OCI-LY1 (cell line): ENCODE data around the gene TMIGD3.

Experiments used
- H2AFZ ChIP-seq: fragments of 200-600 bp; sonication (generic), shearing (Covaris generic); 2 replicates; pipeline ENCODE4 v1.6.0; 2014; ENCODE audit warnings: antibody characterized with exemption, mild to moderate bottlenecking, low read length
- H3F3A ChIP-seq: fragments of 200-600 bp; sonication (generic), shearing (Covaris generic); 2 replicates; pipeline ENCODE4 v1.6.0; 2014; ENCODE audit warnings: mild to moderate bottlenecking, antibody characterized with exemption, low read length, moderate library complexity; ENCODE audit not compliant: insufficient read depth
- H3K27ac ChIP-seq: fragments of 200-600 bp; sonication (generic); 2 replicates; pipeline ENCODE4 v1.5.1; 2014; ENCODE audit warnings: low read length, mixed run types, mild to moderate bottlenecking, low read depth; ENCODE audit not compliant: poor library complexity, severe bottlenecking
- H3K27me3 ChIP-seq: fragments of 200-600 bp; sonication (generic); 2 replicates; pipeline ENCODE4 v1.6.0; 2014; ENCODE audit warnings: antibody characterized with exemption, mild to moderate bottlenecking, low read length, moderate library complexity; ENCODE audit not compliant: insufficient read depth
- H3K36me3 ChIP-seq: fragments of 200-600 bp; sonication (generic); 2 replicates; pipeline ENCODE4 v1.6.1; 2014; ENCODE audit warnings: mild to moderate bottlenecking, antibody characterized with exemption, low read length, moderate library complexity, mixed read lengths; ENCODE audit not compliant: insufficient read depth
- H3K4me1 ChIP-seq: fragments of 200-600 bp; sonication (generic); 2 replicates; pipeline ENCODE4 v1.5.1; 2014; ENCODE audit warnings: mild to moderate bottlenecking, low read length, moderate library complexity; ENCODE audit not compliant: insufficient read depth, severe bottlenecking
- H3K4me2 ChIP-seq: fragments of 200-600 bp; sonication (generic), shearing (Covaris generic); 2 replicates; pipeline ENCODE4 v1.6.1; 2014; ENCODE audit warnings: low read length
- H3K4me3 ChIP-seq: fragments of 200-600 bp; sonication (generic); 2 replicates; pipeline ENCODE4 v1.5.1; 2014; ENCODE audit warnings: low read length, low read depth, mild to moderate bottlenecking, mixed read lengths; ENCODE audit not compliant: poor library complexity, severe bottlenecking
- H3K79me2 ChIP-seq: fragments of 200-600 bp; shearing (Covaris generic); 2 replicates; pipeline ENCODE4 v1.6.1; 2016; ENCODE audit warnings: mixed run types, low read length, mixed read lengths; ENCODE audit not compliant: insufficient read depth
- H3K9ac ChIP-seq: fragments of 200-600 bp; sonication (generic), shearing (Covaris generic); 2 replicates; pipeline ENCODE4 v1.6.1; 2014; ENCODE audit warnings: mild to moderate bottlenecking, low read length, mixed read lengths
- H3K9me2 ChIP-seq: fragments of 200-600 bp; sonication (generic), shearing (Covaris generic); 2 replicates; pipeline ENCODE4 v1.6.1; 2014; ENCODE audit warnings: low read depth, mild to moderate bottlenecking, low read length, mixed read lengths
- H3K9me3 ChIP-seq: fragments of 200-600 bp; shearing (Covaris generic); 2 replicates; pipeline ENCODE4 v1.6.1; 2014; ENCODE audit warnings: low read length, mixed read lengths
- H4K20me1 ChIP-seq: fragments of 200-600 bp; sonication (generic), shearing (Covaris generic); 2 replicates; pipeline ENCODE4 v1.6.0; 2016; ENCODE audit warnings: mild to moderate bottlenecking, low read length; ENCODE audit not compliant: insufficient read depth
- EZH2 ChIP-seq: fragments of 200-600 bp; sonication (generic), shearing (Covaris generic); IDR thresholded peaks from 2 replicates; pipeline ENCODE4 v1.8.0; 2017; ENCODE audit warnings: borderline replicate concordance, mixed run types, mild to moderate bottlenecking, antibody characterized with exemption, low read length, moderate library complexity, mixed read lengths
- TF ChIP-seq, protein P1 (sequence below): fragments of 200-600 bp; sonication (generic), shearing (Covaris generic); IDR thresholded peaks from 2 replicates; pipeline ENCODE4 v1.5.1; 2017; ENCODE audit warnings: mild to moderate bottlenecking, antibody characterized with exemption, low read length, moderate library complexity, mixed read lengths

TMIGD3 gene

DNA sequence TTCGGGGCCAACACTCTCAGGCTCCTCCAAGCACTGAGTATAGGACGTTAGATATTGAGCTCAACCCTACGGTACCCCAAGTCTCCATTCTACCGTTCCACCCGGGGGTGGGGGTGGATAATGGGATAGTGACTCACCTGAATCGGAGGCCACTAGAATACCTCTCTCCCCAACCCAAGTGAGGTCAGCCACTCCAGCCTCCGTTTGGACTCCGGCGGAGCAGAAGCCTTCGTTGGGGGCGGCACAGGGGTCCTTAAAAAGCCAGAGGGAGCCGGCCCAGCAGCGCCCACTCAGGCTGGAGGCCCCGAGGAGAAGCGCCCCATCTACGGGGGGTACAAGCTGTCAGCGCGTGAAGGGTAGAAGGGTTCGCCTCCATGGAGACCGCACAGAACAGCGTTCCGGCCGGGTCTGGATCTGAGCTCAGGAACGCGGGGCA is 54.9 kb downstream of the TMIGD3 start:
- peak overlapping the region; percentile 99 for H3K9ac ChIP-seq
- H4K20me1 ChIP-seq = no peaks in the 10 kb centered on the region
- H3F3A ChIP-seq = no peaks in the 10 kb centered on the region
- peaks cover 64% of the 10 kb centered on the region for H3K36me3 ChIP-seq
- H3K27me3 ChIP-seq = no peaks in the 10 kb centered on the region
- peak overlapping the region; percentile 99 for H3K4me3 ChIP-seq
- peaks cover 47% of the 10 kb centered on the region for H3K79me2 ChIP-seq
- no peaks in the 10 kb centered on the region for H3K9me2 ChIP-seq
- H3K27ac ChIP-seq = peak overlapping the region; percentile 29
- TF ChIP-seq, protein P1, sequence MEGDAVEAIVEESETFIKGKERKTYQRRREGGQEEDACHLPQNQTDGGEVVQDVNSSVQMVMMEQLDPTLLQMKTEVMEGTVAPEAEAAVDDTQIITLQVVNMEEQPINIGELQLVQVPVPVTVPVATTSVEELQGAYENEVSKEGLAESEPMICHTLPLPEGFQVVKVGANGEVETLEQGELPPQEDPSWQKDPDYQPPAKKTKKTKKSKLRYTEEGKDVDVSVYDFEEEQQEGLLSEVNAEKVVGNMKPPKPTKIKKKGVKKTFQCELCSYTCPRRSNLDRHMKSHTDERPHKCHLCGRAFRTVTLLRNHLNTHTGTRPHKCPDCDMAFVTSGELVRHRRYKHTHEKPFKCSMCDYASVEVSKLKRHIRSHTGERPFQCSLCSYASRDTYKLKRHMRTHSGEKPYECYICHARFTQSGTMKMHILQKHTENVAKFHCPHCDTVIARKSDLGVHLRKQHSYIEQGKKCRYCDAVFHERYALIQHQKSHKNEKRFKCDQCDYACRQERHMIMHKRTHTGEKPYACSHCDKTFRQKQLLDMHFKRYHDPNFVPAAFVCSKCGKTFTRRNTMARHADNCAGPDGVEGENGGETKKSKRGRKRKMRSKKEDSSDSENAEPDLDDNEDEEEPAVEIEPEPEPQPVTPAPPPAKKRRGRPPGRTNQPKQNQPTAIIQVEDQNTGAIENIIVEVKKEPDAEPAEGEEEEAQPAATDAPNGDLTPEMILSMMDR = no peak
- TF ChIP-seq EZH2 = no peak
- no peaks in the 10 kb centered on the region for H3K9me3 ChIP-seq
- no peak overlapping the region for H2AFZ ChIP-seq
- peaks cover 43% of the 10 kb centered on the region for H3K4me1 ChIP-seq
- peak overlapping the region; percentile 92 for H3K4me2 ChIP-seq

GRCh38 chr1:111446967-111447892 is 56.2 kb downstream of the TMIGD3 start:
- no peaks in the 10 kb centered on the region for H3F3A ChIP-seq
- peak overlapping the region; percentile 99 for H3K4me3 ChIP-seq
- no peaks in the 10 kb centered on the region for H3K9me3 ChIP-seq
- peak overlapping the region; percentile 29 for H3K27ac ChIP-seq
- H3K4me2 ChIP-seq = peak overlapping the region; percentile 92
- peak overlapping the region; percentile 99 for H3K9ac ChIP-seq
- H3K4me1 ChIP-seq = peaks cover 42% of the 10 kb centered on the region
- peaks cover 68% of the 10 kb centered on the region for H3K36me3 ChIP-seq
- H3K9me2 ChIP-seq = no peaks in the 10 kb centered on the region
- TF ChIP-seq, protein P1 = no peak
- TF ChIP-seq EZH2 = no peak
- no peaks in the 10 kb centered on the region for H4K20me1 ChIP-seq
- no peaks in the 10 kb centered on the region for H3K27me3 ChIP-seq
- peaks cover 46% of the 10 kb centered on the region for H3K79me2 ChIP-seq
- H2AFZ ChIP-seq = no peak overlapping the region

DNA sequence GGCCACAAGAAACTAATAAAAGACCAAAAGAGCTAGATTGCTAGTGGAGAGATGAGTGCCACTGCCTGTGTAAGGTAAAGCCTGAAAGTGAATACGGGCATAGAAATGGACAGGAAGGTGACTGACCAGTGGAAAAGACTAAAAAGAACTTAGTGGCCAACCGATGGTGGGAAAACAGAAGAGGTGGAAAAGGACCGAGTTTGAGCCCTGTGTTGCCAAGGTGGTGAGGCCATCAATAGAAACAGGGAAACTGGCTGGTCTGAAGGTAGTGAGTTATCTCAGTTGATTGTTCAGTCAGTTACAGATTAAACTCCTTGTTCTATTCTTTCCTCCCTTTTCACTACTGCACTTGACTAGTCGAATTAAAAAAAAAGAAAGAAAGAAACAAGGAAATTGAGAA is 56.9 kb downstream of the TMIGD3 start:
- Histone ChIP-seq H3K4me1 (peaks cover 40% of the 10 kb centered on the region), H3K27ac (no peak overlapping the region), H4K20me1 (no peaks in the 10 kb centered on the region), H3K4me3 (no peak overlapping the region), H3K9ac (no peak overlapping the region; the same call in 1 of the 2 replicates), H3K27me3 (no peaks in the 10 kb centered on the region), H3K79me2 (peaks cover 45% of the 10 kb centered on the region), H2AFZ (no peak overlapping the region), H3K36me3 (peaks cover 73% of the 10 kb centered on the region), H3F3A (no peaks in the 10 kb centered on the region), H3K4me2 (peak overlapping the region; percentile 92; the same call in 1 of the 2 replicates), H3K9me2 (no peaks in the 10 kb centered on the region), H3K9me3 (no peaks in the 10 kb centered on the region)
- TF ChIP-seq, protein P1 = no peak
- no peak for TF ChIP-seq EZH2
